IMR-90 (cell line): Measurements from ENCODE around the gene DACT2. TPM values are rescaled to one million over a fixed set of nuclear protein-coding genes. Genes with fewer than 3 reads are reported as not detected.

Experiments
- ATAC-seq: fragments of 200-7000 bp; cut with Tn5 transposase; 2 replicates; pipeline ENCODE4 v1.9.1; 2020; ENCODE audit warnings: low read depth, mild to moderate bottlenecking, moderate library complexity
- BruUV-seq: library from RNA; stranded (reverse); fragments of 400-500 nt; replicated peaks from 2 replicates; lab custom pipeline; 2021; lab: Mats Ljungman, UMichigan
- CTCF ChIA-PET: fragments of 300-600 bp; formaldehyde crosslinking; extraction: SDS; loops from one replicate; lab custom pipeline; 2021; ENCODE audit warnings: antibody characterized with exemption; lab: Yijun Ruan, JAX
- POLR2A ChIA-PET: fragments of 300-600 bp; sonication (Branson Sonifier 250); formaldehyde crosslinking; loops from one replicate; lab custom pipeline; 2022; ENCODE audit warnings: antibody characterized with exemption; ENCODE audit not compliant: unreplicated experiment; lab: Charles Lee
- DNase-seq: peaks from one replicate; pipeline ENCODE4 v3.0.0; 2013
- H2AFZ ChIP-seq: replicated peaks from 2 replicates; pipeline ENCODE3; 2013; ENCODE audit warnings: low read length, mild to moderate bottlenecking; ENCODE audit not compliant: poor library complexity
- H2AK5ac ChIP-seq: 2 replicates; pipeline ENCODE4 v1.6.1; 2013; ENCODE audit warnings: low read depth, low read length, inconsistent platforms
- H2AK9ac ChIP-seq: replicated peaks from 2 replicates; pipeline ENCODE3; 2013; ENCODE audit warnings: mild to moderate bottlenecking, low read depth, low read length, moderate library complexity; ENCODE audit not compliant: poor library complexity
- H2BK120ac ChIP-seq: 2 replicates; pipeline ENCODE4 v1.6.1; 2013; ENCODE audit warnings: low read depth, low read length, inconsistent platforms
- H2BK15ac ChIP-seq: 3 replicates; pipeline ENCODE4 v1.6.1; 2013; ENCODE audit warnings: low read depth, low read length, inconsistent platforms
- H2BK20ac ChIP-seq: 2 replicates; pipeline ENCODE4 v1.6.1; 2013; ENCODE audit warnings: low read depth, mild to moderate bottlenecking, inconsistent platforms, low read length, moderate library complexity
- H2BK5ac ChIP-seq: 2 replicates; pipeline ENCODE4 v1.6.1; 2013; ENCODE audit warnings: mild to moderate bottlenecking, low read depth, low read length, inconsistent platforms; ENCODE audit not compliant: poor library complexity, severe bottlenecking
- H3K14ac ChIP-seq: replicated peaks from 2 replicates; pipeline ENCODE4 v1.6.1; 2013; ENCODE audit warnings: low read depth, low read length, inconsistent platforms
- H3K18ac ChIP-seq: 2 replicates; pipeline ENCODE4 v1.6.1; 2013; ENCODE audit warnings: low read depth, low read length, control low read depth
- H3K23ac ChIP-seq: 2 replicates; pipeline ENCODE4 v1.6.1; 2013; ENCODE audit warnings: low read depth, low read length, inconsistent platforms
- H3K27ac ChIP-seq: 2 replicates; pipeline ENCODE4 v1.5.1; 2013; ENCODE audit warnings: mild to moderate bottlenecking, control low read depth, low read length; ENCODE audit not compliant: insufficient read depth
- H3K27me3 ChIP-seq: 2 replicates; pipeline ENCODE4 v1.6.1; 2013; ENCODE audit warnings: low read length; ENCODE audit not compliant: control insufficient read depth, insufficient read depth
- H3K36me3 ChIP-seq: 2 replicates; pipeline ENCODE4 v1.6.1; 2013; ENCODE audit warnings: low read length, mixed read lengths; ENCODE audit not compliant: control insufficient read depth, insufficient read depth
- H3K4ac ChIP-seq: 2 replicates; pipeline ENCODE4 v1.6.1; 2013; ENCODE audit warnings: low read depth, low read length, inconsistent platforms
- H3K4me1 ChIP-seq: 2 replicates; pipeline ENCODE4 v1.6.1; 2013; ENCODE audit warnings: low read length, mixed read lengths; ENCODE audit not compliant: control insufficient read depth, insufficient read depth
- H3K4me2 ChIP-seq: 2 replicates; pipeline ENCODE4 v1.6.1; 2013; ENCODE audit warnings: low read depth, mild to moderate bottlenecking, control low read depth, low read length, moderate library complexity
- H3K4me3 ChIP-seq: 2 replicates; pipeline ENCODE4 v1.5.1; 2013; ENCODE audit warnings: low read depth, mild to moderate bottlenecking, control low read depth, low read length, moderate library complexity; ENCODE audit not compliant: insufficient read depth
- H3K56ac ChIP-seq: 2 replicates; pipeline ENCODE4 v1.6.1; 2013; ENCODE audit warnings: low read length, inconsistent platforms; ENCODE audit not compliant: insufficient read depth; ENCODE audit errors: extremely low read depth
- H3K79me1 ChIP-seq, 2 experiments: 2 replicates each; pipeline ENCODE4 v1.6.1; 2013; ENCODE audit warnings: low read length in 2 of 2, inconsistent platforms in 1 of 2, low read depth in 1 of 2
- H3K9ac ChIP-seq: 2 replicates; pipeline ENCODE4 v1.6.1; 2013; ENCODE audit warnings: low read depth, low read length, control low read depth
- H3K9me1 ChIP-seq: 2 replicates; pipeline ENCODE4 v1.6.1; 2013; ENCODE audit warnings: low read length, inconsistent platforms; ENCODE audit not compliant: insufficient read depth
- H3K9me3 ChIP-seq: 2 replicates; pipeline ENCODE4 v1.6.1; 2013; ENCODE audit warnings: low read length; ENCODE audit not compliant: control insufficient read depth, insufficient read depth
- H4K20me1 ChIP-seq: 2 replicates; pipeline ENCODE4 v1.6.1; 2013; ENCODE audit warnings: low read length, inconsistent platforms; ENCODE audit not compliant: insufficient read depth
- H4K5ac ChIP-seq: 2 replicates; pipeline ENCODE4 v1.6.1; 2013; ENCODE audit warnings: mild to moderate bottlenecking, low read depth, low read length, control low read depth
- H4K8ac ChIP-seq, 2 experiments: 2 replicates each; pipeline ENCODE4 v1.6.1; 2013; ENCODE audit warnings: low read depth in 2 of 2, low read length in 2 of 2, control low read depth in 1 of 2, inconsistent platforms in 1 of 2
- H4K91ac ChIP-seq: 2 replicates; pipeline ENCODE4 v1.6.1; 2013; ENCODE audit warnings: low read depth, low read length, inconsistent platforms; ENCODE audit not compliant: insufficient read depth
- BHLHE40 ChIP-seq: fragments of 150-350 bp; IDR thresholded peaks from 2 replicates; pipeline ENCODE4 v1.6.1; 2016; ENCODE audit warnings: mild to moderate bottlenecking, low read depth, low read length
- FOS ChIP-seq: fragments of 150-350 bp; IDR thresholded peaks from 2 replicates; pipeline ENCODE4 v1.6.1; 2016; ENCODE audit warnings: low read depth, low read length
- MAFK ChIP-seq: IDR thresholded peaks from 2 replicates; pipeline ENCODE4 v1.6.1; 2012; ENCODE audit warnings: low read depth, low read length, improper control_type of control experiment
- MAZ ChIP-seq: IDR thresholded peaks from 2 replicates; pipeline ENCODE4 v1.6.1; 2012; ENCODE audit warnings: low read depth, mild to moderate bottlenecking, low read length, improper control_type of control experiment, moderate library complexity, borderline replicate concordance
- MXI1 ChIP-seq: IDR thresholded peaks from 2 replicates; pipeline ENCODE4 v1.6.1; 2012; ENCODE audit warnings: low read depth, mild to moderate bottlenecking, low read length, moderate library complexity, borderline replicate concordance
- NFE2L2 ChIP-seq: fragments of 150-350 bp; IDR thresholded peaks from 2 replicates; pipeline ENCODE4 v1.6.1; 2016; ENCODE audit warnings: low read depth, mild to moderate bottlenecking, low read length
- POLR2A ChIP-seq: IDR thresholded peaks from 2 replicates; pipeline ENCODE4 v1.6.1; 2012; ENCODE audit warnings: mild to moderate bottlenecking, low read depth, low read length
- RAD21 ChIP-seq: IDR thresholded peaks from 2 replicates; pipeline ENCODE4 v1.6.1; 2012; ENCODE audit warnings: low read length, improper control_type of control experiment
- RCOR1 ChIP-seq: IDR thresholded peaks from 2 replicates; pipeline ENCODE4 v1.6.1; 2012; ENCODE audit warnings: mild to moderate bottlenecking, low read length, improper control_type of control experiment; ENCODE audit not compliant: insufficient replicate concordance
- RFX5 ChIP-seq: IDR thresholded peaks from 2 replicates; pipeline ENCODE4 v1.8.0; 2012; ENCODE audit warnings: low read depth, mild to moderate bottlenecking, low read length, moderate library complexity
- SMC3 ChIP-seq: fragments of 150-350 bp; IDR thresholded peaks from 2 replicates; pipeline ENCODE4 v1.6.1; 2016; ENCODE audit warnings: low read depth, mild to moderate bottlenecking, antibody characterized with exemption, low read length, moderate library complexity
- WGBS, 2 experiments: methylation state at CpG; one replicate each; pipeline versions ENCODE4 v1.1.5 to v1.1.7; 2013; ENCODE audit warnings: missing lambda C conversion rate in 2 of 2; ENCODE audit not compliant: insufficient read length in 1 of 2; ENCODE audit errors: extremely low coverage in 2 of 2; 5-methylcytosine and 5-hydroxymethylcytosine counted together
- dilution Hi-C: fragments of 300-500 bp; cut with HindIII; formaldehyde crosslinking; loops from one replicate; pipeline ENCODE4 v1.14.3; 2018; ENCODE audit warnings: low sequenced_read_pairs; ENCODE audit not compliant: unreplicated experiment
- in situ Hi-C: fragments of 300-500 bp; cut with MboI; formaldehyde crosslinking; loops from 3 replicates; pipeline ENCODE4 v1.14.3; 2019; ENCODE audit warnings: low sequenced_read_pairs, inconsistent platforms, mixed read lengths
- intact Hi-C: fragments of 100-400 bp; cut with micrococcal nuclease; formaldehyde crosslinking; loops from 2 replicates; pipeline ENCODE4 v1.10.0; 2022
- polyA plus RNA-seq, 3 experiments: library from polyadenylated mRNA; depleted of rRNA; stranded (reverse); fragments of >200 nt; gene quantifications; 2 replicates each; pipeline ENCODE4 v1.2.3, GENCODE V29; 2012; ENCODE audit warnings: low replicate concordance in 1 of 3
- total RNA-seq: library from RNA; depleted of rRNA; stranded (reverse); fragments of >200 nt; gene quantifications from 2 replicates; pipeline ENCODE4 v1.2.3, GENCODE V29; 2012
- TF ChIP-seq, protein P1 (sequence below): fragments of 150-350 bp; IDR thresholded peaks from 2 replicates; pipeline ENCODE4 v1.6.1; 2017; ENCODE audit warnings: mild to moderate bottlenecking, antibody characterized with exemption, low read length, low read depth
- TF ChIP-seq, protein P2 (sequence below): fragments of 150-350 bp; IDR thresholded peaks from 2 replicates; pipeline ENCODE4 v1.6.1; 2016; ENCODE audit warnings: low read depth, mild to moderate bottlenecking, low read length, moderate library complexity, borderline replicate concordance
- TF ChIP-seq, protein P3 (sequence below): conservative IDR thresholded peaks from 2 replicates; pipeline ENCODE4 v1.5.1; 2012; ENCODE audit warnings: mild to moderate bottlenecking, low read depth, low read length, improper control_type of control experiment

DACT2 gene
- total and polyA plus RNA-seq, 2 of the 4 experiments (the other 2 are of a cell fraction): not detected

DNA sequence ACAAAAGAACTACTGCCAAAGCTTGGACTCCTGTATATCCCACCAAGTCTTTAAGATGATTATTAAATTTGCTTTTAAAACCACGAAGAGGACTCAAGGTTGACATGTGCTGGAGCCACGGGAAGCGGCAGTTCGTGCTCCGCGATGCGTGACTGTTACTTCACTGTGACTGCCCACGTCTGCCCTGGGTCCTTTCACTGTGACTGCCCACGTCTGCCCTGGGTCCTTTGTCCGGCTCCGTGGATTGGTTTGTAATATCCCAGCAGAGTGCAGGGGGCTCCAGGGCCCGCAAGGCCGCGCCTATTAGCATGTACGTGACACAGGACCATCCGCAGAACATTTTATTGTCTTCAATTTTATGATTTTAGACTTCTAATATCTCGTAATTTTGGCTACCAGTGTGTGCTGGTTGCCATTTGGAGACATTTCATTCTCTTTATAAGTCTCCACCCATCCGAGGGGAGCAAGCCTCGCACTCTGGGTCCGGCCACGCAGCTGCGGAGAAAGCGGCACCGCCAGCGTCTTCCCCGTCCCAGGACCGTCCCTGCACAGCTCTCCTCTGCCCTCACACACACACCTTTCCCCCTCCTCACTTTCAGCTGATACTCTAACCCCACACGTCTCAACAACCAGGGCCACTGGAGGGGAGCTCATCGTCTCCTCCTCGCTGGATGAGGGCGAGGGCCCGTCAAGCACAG lies 42.9 kb downstream of the DACT2 start:
- no peak overlapping the region for H2BK120ac ChIP-seq
- DNase-seq (no peak), ATAC-seq (no peak)
- TF ChIP-seq, protein P1, sequence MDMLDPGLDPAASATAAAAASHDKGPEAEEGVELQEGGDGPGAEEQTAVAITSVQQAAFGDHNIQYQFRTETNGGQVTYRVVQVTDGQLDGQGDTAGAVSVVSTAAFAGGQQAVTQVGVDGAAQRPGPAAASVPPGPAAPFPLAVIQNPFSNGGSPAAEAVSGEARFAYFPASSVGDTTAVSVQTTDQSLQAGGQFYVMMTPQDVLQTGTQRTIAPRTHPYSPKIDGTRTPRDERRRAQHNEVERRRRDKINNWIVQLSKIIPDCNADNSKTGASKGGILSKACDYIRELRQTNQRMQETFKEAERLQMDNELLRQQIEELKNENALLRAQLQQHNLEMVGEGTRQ: no peak
- TF ChIP-seq, protein P2, sequence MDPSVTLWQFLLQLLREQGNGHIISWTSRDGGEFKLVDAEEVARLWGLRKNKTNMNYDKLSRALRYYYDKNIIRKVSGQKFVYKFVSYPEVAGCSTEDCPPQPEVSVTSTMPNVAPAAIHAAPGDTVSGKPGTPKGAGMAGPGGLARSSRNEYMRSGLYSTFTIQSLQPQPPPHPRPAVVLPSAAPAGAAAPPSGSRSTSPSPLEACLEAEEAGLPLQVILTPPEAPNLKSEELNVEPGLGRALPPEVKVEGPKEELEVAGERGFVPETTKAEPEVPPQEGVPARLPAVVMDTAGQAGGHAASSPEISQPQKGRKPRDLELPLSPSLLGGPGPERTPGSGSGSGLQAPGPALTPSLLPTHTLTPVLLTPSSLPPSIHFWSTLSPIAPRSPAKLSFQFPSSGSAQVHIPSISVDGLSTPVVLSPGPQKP: no peak
- TF ChIP-seq BHLHE40: no peak
- TF ChIP-seq, protein P3, sequence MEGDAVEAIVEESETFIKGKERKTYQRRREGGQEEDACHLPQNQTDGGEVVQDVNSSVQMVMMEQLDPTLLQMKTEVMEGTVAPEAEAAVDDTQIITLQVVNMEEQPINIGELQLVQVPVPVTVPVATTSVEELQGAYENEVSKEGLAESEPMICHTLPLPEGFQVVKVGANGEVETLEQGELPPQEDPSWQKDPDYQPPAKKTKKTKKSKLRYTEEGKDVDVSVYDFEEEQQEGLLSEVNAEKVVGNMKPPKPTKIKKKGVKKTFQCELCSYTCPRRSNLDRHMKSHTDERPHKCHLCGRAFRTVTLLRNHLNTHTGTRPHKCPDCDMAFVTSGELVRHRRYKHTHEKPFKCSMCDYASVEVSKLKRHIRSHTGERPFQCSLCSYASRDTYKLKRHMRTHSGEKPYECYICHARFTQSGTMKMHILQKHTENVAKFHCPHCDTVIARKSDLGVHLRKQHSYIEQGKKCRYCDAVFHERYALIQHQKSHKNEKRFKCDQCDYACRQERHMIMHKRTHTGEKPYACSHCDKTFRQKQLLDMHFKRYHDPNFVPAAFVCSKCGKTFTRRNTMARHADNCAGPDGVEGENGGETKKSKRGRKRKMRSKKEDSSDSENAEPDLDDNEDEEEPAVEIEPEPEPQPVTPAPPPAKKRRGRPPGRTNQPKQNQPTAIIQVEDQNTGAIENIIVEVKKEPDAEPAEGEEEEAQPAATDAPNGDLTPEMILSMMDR: no peak
- no peak for TF ChIP-seq RAD21
- TF ChIP-seq MAFK: no peak
- no peak for TF ChIP-seq SMC3
- no peak for TF ChIP-seq POLR2A
- TF ChIP-seq RFX5: no peak
- no peak for TF ChIP-seq MAZ
- TF ChIP-seq MXI1: no peak
- TF ChIP-seq NFE2L2: no peak
- TF ChIP-seq RCOR1: no peak
- no peak for TF ChIP-seq FOS
- intact Hi-C loops (no loop called here), in situ Hi-C loops (no loop called here), dilution Hi-C loops (no loop called here)
- no peak overlapping the region for H3K27ac ChIP-seq
- no peaks in the 10 kb centered on the region for H3K79me1 ChIP-seq
- 81% methylated on average over 8 of the region's 32 CpGs; no CpG with 5 or more reads in 1 of the 2 experiments for WGBS, 2 experiments
- H3K4me3 ChIP-seq: no peak overlapping the region
- no peaks in the 10 kb centered on the region for H3K36me3 ChIP-seq
- no peak overlapping the region for H3K9ac ChIP-seq
- no peaks in the 10 kb centered on the region for H3K9me1 ChIP-seq
- H2BK15ac ChIP-seq: no peak overlapping the region
- H3K9me3 ChIP-seq: peaks cover 67% of the 10 kb centered on the region
- CTCF ChIA-PET: no interaction called here
- no TSS peak for BruUV-seq
- no peak overlapping the region for H3K56ac ChIP-seq
- POLR2A ChIA-PET: no interaction called here
- no peaks in the 10 kb centered on the region for H3K27me3 ChIP-seq
- no peak overlapping the region for H3K23ac ChIP-seq
- H4K91ac ChIP-seq: no peak overlapping the region
- no peaks in the 10 kb centered on the region for H4K20me1 ChIP-seq
- no peak overlapping the region for H3K18ac ChIP-seq
- no peak overlapping the region for H3K14ac ChIP-seq
- H2AFZ ChIP-seq: no peak overlapping the region
- H2AK9ac ChIP-seq: no peak overlapping the region
- H3K4ac ChIP-seq: no peak overlapping the region
- H3K4me2 ChIP-seq: no peak overlapping the region
- no peak overlapping the region for H2BK5ac ChIP-seq
- no peak overlapping the region for H2AK5ac ChIP-seq
- no peaks in the 10 kb centered on the region for H3K4me1 ChIP-seq
- no peak overlapping the region for H2BK20ac ChIP-seq
- no peak overlapping the region for H4K8ac ChIP-seq
- no peak overlapping the region for H4K5ac ChIP-seq
